ENCODE results near the gene CHIA.

Gene CHIA

DNA sequence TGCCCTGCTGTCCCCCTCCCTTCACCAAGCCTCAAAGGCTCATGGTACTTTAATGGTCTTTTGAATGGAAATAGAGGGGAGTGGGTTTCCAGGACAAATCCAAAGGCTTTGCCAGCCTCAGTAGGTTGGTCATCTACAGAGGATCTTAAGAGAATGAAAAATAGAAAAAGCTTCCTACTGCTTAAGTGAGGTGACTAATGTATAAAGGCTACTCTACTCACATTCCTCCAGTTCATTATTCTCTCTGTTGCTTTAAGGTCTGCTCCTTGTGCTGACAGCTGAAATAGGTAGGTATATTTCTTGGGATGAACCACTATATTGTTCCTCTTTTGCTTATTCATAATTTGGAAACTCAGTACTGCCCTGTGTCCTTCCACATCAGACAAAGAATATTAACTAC is 10.4 kb upstream of the CHIA start:
- CTCF ChIA-PET: no interaction called here

DNA sequence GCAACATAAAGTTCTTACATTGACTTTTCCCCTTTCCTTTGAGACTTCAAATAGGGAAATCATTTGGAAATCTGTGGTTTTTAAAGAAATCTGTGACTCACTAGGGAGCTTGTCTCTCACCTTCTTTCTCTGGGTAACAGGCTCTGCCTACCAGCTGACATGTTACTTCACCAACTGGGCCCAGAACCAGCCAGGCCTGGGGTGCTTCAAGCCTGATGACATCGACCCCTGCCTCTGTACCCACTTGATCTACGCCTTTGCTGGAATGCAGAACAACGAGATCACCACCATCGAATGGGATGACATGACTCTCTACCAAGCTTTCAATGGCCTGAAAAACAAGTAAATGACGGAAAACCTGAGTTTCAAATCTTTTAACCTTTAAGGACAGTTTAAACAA is 9.2 kb upstream of the CHIA start:
- TF ChIP-seq, protein P1, sequence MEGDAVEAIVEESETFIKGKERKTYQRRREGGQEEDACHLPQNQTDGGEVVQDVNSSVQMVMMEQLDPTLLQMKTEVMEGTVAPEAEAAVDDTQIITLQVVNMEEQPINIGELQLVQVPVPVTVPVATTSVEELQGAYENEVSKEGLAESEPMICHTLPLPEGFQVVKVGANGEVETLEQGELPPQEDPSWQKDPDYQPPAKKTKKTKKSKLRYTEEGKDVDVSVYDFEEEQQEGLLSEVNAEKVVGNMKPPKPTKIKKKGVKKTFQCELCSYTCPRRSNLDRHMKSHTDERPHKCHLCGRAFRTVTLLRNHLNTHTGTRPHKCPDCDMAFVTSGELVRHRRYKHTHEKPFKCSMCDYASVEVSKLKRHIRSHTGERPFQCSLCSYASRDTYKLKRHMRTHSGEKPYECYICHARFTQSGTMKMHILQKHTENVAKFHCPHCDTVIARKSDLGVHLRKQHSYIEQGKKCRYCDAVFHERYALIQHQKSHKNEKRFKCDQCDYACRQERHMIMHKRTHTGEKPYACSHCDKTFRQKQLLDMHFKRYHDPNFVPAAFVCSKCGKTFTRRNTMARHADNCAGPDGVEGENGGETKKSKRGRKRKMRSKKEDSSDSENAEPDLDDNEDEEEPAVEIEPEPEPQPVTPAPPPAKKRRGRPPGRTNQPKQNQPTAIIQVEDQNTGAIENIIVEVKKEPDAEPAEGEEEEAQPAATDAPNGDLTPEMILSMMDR (conservative IDR thresholded peaks at IDR 0.05; ENCODE audit: low read depth): no peak
- ChIA-PET POLR2A (ENCODE audit: low non-redundant PET) (no interaction called here), CTCF (no interaction called here)
- no peak overlapping the region for H3K27ac ChIP-seq
- DNase-seq (ENCODE audit: low spot score): no peak

More for the DNA sequence above, 10.4 kb upstream of the CHIA start:
- TF ChIP-seq, protein P1 (conservative IDR thresholded peaks at IDR 0.05; ENCODE audit: low read depth): no peak
- POLR2A ChIA-PET (ENCODE audit: low non-redundant PET): no interaction called here
- DNase-seq (ENCODE audit: low spot score): no peak
- no peak overlapping the region for H3K27ac ChIP-seq

DNA sequence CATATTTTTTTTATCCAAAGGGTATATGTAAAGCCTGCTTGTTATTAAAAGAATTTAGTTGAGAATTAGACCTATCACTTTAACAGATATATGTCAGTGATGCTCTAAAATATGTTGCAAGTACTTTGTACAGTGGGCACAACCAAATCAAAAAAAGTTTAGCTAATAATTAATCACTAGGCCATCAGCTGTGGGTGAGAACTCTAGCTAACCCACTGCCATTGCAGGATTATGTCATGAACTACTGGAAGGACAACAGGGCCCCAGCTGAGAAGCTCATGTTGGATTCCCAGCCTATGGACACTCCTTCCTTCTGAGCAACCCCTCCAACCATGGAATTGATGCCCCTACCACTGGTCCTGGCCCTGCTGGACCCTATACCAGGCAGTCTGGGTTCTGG is 6.8 kb upstream of the CHIA start:
- no peak for DNase-seq (ENCODE audit: low spot score)
- no peak overlapping the region for H3K27ac ChIP-seq
- ChIA-PET POLR2A (ENCODE audit: low non-redundant PET) (no interaction called here), CTCF (interaction anchor here (0.6 kb wide), 1 partner anchor 61 kb away, joined by 5 read pairs; no protein-coding TSS in a partner anchor)
- TF ChIP-seq, protein P1 (conservative IDR thresholded peaks at IDR 0.05; ENCODE audit: low read depth): no peak

DNA sequence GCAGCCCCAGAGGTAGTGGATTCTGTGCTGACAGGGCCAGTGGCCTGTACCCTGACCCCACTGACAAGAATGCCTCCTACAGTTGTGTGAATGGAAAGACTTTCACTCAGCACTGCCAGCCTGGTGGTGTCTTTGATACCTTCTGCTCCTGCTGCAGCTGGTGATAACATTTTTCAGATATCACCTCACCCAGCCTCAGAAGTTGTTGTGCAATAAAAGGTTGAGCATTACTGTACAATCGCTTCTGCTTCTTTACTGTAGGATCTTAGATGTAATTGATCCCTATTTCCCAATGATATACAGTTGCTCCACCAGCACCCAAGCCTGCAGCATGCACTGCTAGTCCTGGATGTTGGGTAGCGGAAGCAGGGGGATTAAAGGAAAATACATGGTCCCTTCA is 4.8 kb upstream of the CHIA start:
- DNase-seq (ENCODE audit: low spot score): no peak
- ChIA-PET POLR2A (ENCODE audit: low non-redundant PET) (no interaction called here), CTCF (no interaction called here)
- TF ChIP-seq, protein P1 (conservative IDR thresholded peaks at IDR 0.05; ENCODE audit: low read depth): no peak
- H3K27ac ChIP-seq: no peak overlapping the region

DNA sequence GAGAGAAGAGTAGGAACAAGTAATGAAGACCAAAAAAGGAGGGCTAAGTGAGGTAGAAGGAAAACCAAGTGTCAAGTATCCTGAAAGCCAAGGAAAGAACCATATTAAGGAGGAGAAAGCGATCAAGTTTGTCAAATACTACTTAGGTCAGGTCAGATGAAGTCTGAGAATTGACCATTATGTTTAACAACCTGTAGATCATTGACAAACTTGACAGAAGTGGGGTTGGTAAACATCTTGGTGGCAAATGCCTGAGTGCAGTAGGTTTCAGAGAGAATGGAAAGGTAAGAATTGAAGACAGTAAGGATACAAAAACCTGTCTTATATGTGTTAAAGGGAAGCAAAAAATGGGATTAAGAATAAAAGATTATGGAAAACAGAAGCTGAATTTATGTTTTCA is 3.7 kb upstream of the CHIA start:
- ChIA-PET POLR2A (ENCODE audit: low non-redundant PET) (no interaction called here), CTCF (no interaction called here)
- TF ChIP-seq, protein P1 (conservative IDR thresholded peaks at IDR 0.05; ENCODE audit: low read depth): no peak

DNA sequence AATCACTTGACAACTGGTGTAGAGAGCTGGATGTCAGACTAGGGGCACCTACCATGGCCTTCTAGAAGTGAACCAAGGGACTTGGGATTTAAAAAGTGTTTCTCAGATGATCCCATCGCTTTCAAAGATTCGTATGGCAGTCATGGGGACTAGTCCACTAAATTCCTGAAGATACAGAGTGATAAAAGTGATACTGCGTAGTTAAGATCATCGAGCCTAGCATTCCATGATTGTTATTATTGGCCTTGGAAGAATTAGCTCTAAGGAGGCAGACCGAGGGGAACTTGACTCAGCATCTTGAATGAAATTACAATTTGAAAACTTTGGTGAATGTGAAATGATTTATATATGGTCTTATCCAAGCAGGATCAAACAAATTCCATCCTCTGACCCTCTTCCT is 1.3 kb upstream of the CHIA start:
- ChIA-PET POLR2A (ENCODE audit: low non-redundant PET) (no interaction called here), CTCF (no interaction called here)
- no peak overlapping the region for H3K27ac ChIP-seq
- DNase-seq (ENCODE audit: low spot score): no peak
- TF ChIP-seq, protein P1 (conservative IDR thresholded peaks at IDR 0.05; ENCODE audit: low read depth): no peak

More for the DNA sequence above, 3.7 kb upstream of the CHIA start:
- no peak overlapping the region for H3K27ac ChIP-seq
- DNase-seq (ENCODE audit: low spot score): no peak

DNA sequence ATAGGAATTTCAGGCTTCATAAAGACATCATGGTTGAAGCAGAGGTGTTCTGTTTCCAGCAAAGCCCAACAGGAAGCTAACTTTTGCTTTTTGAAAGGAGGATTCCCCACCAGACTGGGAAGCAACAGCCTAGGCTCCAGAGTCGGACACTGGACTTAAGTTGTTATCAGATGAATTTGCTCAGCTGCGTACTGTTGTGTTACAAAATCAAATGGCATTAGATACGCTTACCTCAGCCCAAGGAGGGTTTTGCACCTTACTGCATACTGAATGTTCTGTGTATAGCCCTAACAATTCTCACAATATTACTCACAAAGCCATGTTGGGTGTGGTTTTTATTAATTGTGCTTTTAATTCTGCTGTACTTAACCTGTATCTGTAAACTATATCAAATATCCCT is 547 bp upstream of the CHIA start:
- no peak overlapping the region for H3K27ac ChIP-seq
- ChIA-PET CTCF (no interaction called here), POLR2A (ENCODE audit: low non-redundant PET) (no interaction called here)
- TF ChIP-seq, protein P1 (conservative IDR thresholded peaks at IDR 0.05; ENCODE audit: low read depth): no peak
- no peak for DNase-seq (ENCODE audit: low spot score)

Data from RWPE1 (cell line).